K562 (cell line): ENCODE measurements around the gene SLC25A42. TPM values are rescaled to one million over a fixed set of nuclear protein-coding genes. Genes with fewer than 3 reads are reported as not detected.

Experiments used
- ATAC-seq: fragments of 200-7000 bp; cut with Tn5 transposase; 3 replicates; pipeline ENCODE4 v1.9.1; 2020; ENCODE audit warnings: moderate library complexity
- BruUV-seq: library from RNA; stranded (reverse); fragments of 400-500 nt; replicated peaks from 2 replicates; lab custom pipeline; 2021; lab: Mats Ljungman, UMichigan
- CTCF ChIA-PET: fragments of 300-600 bp; formaldehyde crosslinking; extraction: SDS; loops from one replicate; lab custom pipeline; 2021; ENCODE audit warnings: low intra/inter-chr PET ratio; lab: Yijun Ruan, JAX
- POLR2A ChIA-PET: fragments of 300-600, 350-650 bp; sonication (Branson Sonifier 250); formaldehyde crosslinking; extraction: SDS; loops from one replicate; lab custom pipeline; 2021; ENCODE audit warnings: antibody characterized with exemption, inconsistent platforms; lab: Yijun Ruan, JAX
- DNase-seq, 4 experiments: peaks; one replicate each; pipeline versions ENCODE4 v3.0.0 to v3.0.0-alpha.2; 2011 to 2018; ENCODE audit warnings: low spot score in 3 of 4, mixed read lengths in 3 of 4; ENCODE audit errors: extremely low read depth in 1 of 4
- FAIRE-seq: peaks from 2 replicates; lab custom pipeline; 2011; peaks lifted over from hg19 to GRCh38; lab: Jason Lieb, UNC
- H2AFZ ChIP-seq: 2 replicates; pipeline ENCODE4 v1.6.0; 2011; ENCODE audit warnings: low read depth, low read length, control low read depth, inconsistent platforms
- H3K27ac ChIP-seq: fragments of 200-600 bp; 3 replicates; pipeline ENCODE4 v1.8.0; 2011; ENCODE audit warnings: low read depth, mild to moderate bottlenecking, control low read depth, inconsistent platforms, low read length, moderate library complexity, mixed read lengths; ENCODE audit errors: extremely low read depth
- H3K27me3 ChIP-seq, 2 experiments: fragments of 300-600 bp in 1 of 2; 2 replicates in 1 of 2; 3 replicates in 1 of 2; pipeline versions ENCODE4 v1.6.0 to v1.8.0; 2011; ENCODE audit warnings: inconsistent platforms in 2 of 2, low read length in 2 of 2, mild to moderate bottlenecking in 1 of 2, mixed read lengths in 1 of 2, moderate library complexity in 1 of 2; ENCODE audit not compliant: control insufficient read depth in 2 of 2, insufficient read depth in 2 of 2
- H3K36me3 ChIP-seq: fragments of 300-600 bp; 3 replicates; pipeline ENCODE4 v1.8.0; 2011; ENCODE audit warnings: mild to moderate bottlenecking, low read length, inconsistent platforms; ENCODE audit not compliant: control insufficient read depth, insufficient read depth
- H3K4me1 ChIP-seq, 2 experiments: fragments of 200-600 bp in 1 of 2; replicated peaks in 1 of 2; 2 replicates in 1 of 2; 3 replicates in 1 of 2; pipeline versions ENCODE4 v1.5.1 to v1.8.0; 2011; ENCODE audit warnings: inconsistent platforms in 2 of 2, low read length in 2 of 2, mild to moderate bottlenecking in 1 of 2, mixed read lengths in 1 of 2, moderate library complexity in 1 of 2; ENCODE audit not compliant: control insufficient read depth in 2 of 2, insufficient read depth in 2 of 2
- H3K4me2 ChIP-seq: 2 replicates; pipeline ENCODE4 v1.6.1; 2011; ENCODE audit warnings: low read length, control low read depth, inconsistent platforms, mixed read lengths; ENCODE audit not compliant: insufficient read depth
- H3K4me3 ChIP-seq: fragments of 200-600 bp; sonication (generic), shearing (Covaris generic); 2 replicates; pipeline ENCODE4 v1.5.1; 2016; ENCODE audit warnings: control low read depth, inconsistent platforms
- H3K79me2 ChIP-seq: fragments of 200-600 bp; 3 replicates; pipeline ENCODE4 v1.8.0; 2011; ENCODE audit warnings: low read length, inconsistent platforms; ENCODE audit not compliant: control insufficient read depth, insufficient read depth
- H3K9ac ChIP-seq, 2 experiments: 2 replicates each; pipeline versions ENCODE4 v1.6.0 to v1.6.1; 2011; ENCODE audit warnings: low read depth in 2 of 2, low read length in 2 of 2, control low read depth in 1 of 2, inconsistent platforms in 1 of 2, mild to moderate bottlenecking in 1 of 2, mixed read lengths in 1 of 2; ENCODE audit not compliant: insufficient read depth in 1 of 2
- H3K9me1 ChIP-seq: one replicate; pipeline ENCODE4 v1.6.0; 2011; ENCODE audit warnings: inconsistent platforms, mild to moderate bottlenecking, low read length, moderate library complexity; ENCODE audit not compliant: control insufficient read depth, insufficient read depth
- H3K9me3 ChIP-seq: replicated peaks from 2 replicates; pipeline ENCODE4 v1.5.1; 2011; ENCODE audit warnings: low read depth, low read length, inconsistent platforms; ENCODE audit not compliant: control insufficient read depth, insufficient read depth
- H4K20me1 ChIP-seq: replicated peaks from 2 replicates; pipeline ENCODE4 v1.6.1; 2011; ENCODE audit warnings: low read length, inconsistent platforms, mixed read lengths; ENCODE audit not compliant: control insufficient read depth, insufficient read depth
- CCNT2 ChIP-seq: IDR thresholded peaks from 2 replicates; pipeline ENCODE4 v1.6.1; 2011; ENCODE audit warnings: borderline replicate concordance, low read depth, mild to moderate bottlenecking, moderate library complexity, mixed read lengths, low read length; ENCODE audit not compliant: insufficient read length; ENCODE audit errors: extremely low read depth
- RBM25 ChIP-seq: fragments of 200-400 bp; formaldehyde crosslinking; IDR thresholded peaks from 2 replicates; pipeline ENCODE4 v1.6.1; 2018; ENCODE audit warnings: low read length, low read depth, moderate library complexity; ENCODE audit not compliant: severe bottlenecking
- ZNF3 ChIP-seq: fragments of 250-450 bp; sonication (Bioruptor Pico); IDR thresholded peaks from 2 replicates; pipeline ENCODE4 v1.5.0; 2021; ENCODE audit warnings: mild to moderate bottlenecking, moderate library complexity
- WGBS: fragments of 100-300 bp; shearing (Covaris generic); methylation state at CpG from one replicate; pipeline ENCODE4 v1.1.6; 2016; ENCODE audit warnings: low coverage, mixed read lengths; ENCODE audit not compliant: insufficient coverage; ENCODE audit errors: missing lambda C conversion rate; 5-methylcytosine and 5-hydroxymethylcytosine counted together
- in situ Hi-C: fragments of 300-500 bp; cut with MboI; formaldehyde crosslinking; loops from 4 replicates; pipeline ENCODE4 v1.15.0; 2018; ENCODE audit warnings: inconsistent platforms, mixed read lengths
- intact Hi-C: fragments of 100-400 bp; cut with micrococcal nuclease; formaldehyde crosslinking; loops from 2 replicates; pipeline ENCODE4 v1.14.2; 2022
- polyA plus RNA-seq, 8 experiments: library from polyadenylated mRNA; depleted of rRNA in 4 of 8; stranded (reverse) in 5 of 8; unstranded in 3 of 8; fragments of >200 nt; fragmentation: Nextera tagmentation in 2 of 8; fragmentation: Illumina TruSeq in 1 of 8; extraction: Ambion mirVana in 2 of 8; extraction: Trizol in 1 of 8; gene quantifications; 2 replicates each; pipeline versions ENCODE4 v1.2.1 to v1.2.3, GENCODE V29; 2011 to 2014; ENCODE audit warnings: inconsistent platforms in 1 of 8, missing spikeins in 1 of 8
- total RNA-seq, 7 experiments: library from RNA; depleted of rRNA in 6 of 7; stranded (reverse); fragments of >200 nt in 6 of 7; fragmentation: Illumina TruSeq in 2 of 7; extraction: Trizol in 2 of 7; gene quantifications; 2 replicates each; pipeline versions ENCODE4 v1.2.1 to v1.2.3, GENCODE V29; 2011 to 2021; ENCODE audit warnings: low replicate concordance in 1 of 7
- TF ChIP-seq, protein P1 (sequence below): fragments of 450-650 bp; IDR thresholded peaks from 2 replicates; pipeline ENCODE4 v1.6.1; 2016; ENCODE audit warnings: missing biosample characterization, missing genetic modification characterization

Gene SLC25A42
- total and polyA plus RNA-seq, 9 of the 15 experiments (the other 6 are each of a cell fraction or from before 2014, with no cell fraction given), result 0.59 to 32.2 (median 14.1) TPM

DNA sequence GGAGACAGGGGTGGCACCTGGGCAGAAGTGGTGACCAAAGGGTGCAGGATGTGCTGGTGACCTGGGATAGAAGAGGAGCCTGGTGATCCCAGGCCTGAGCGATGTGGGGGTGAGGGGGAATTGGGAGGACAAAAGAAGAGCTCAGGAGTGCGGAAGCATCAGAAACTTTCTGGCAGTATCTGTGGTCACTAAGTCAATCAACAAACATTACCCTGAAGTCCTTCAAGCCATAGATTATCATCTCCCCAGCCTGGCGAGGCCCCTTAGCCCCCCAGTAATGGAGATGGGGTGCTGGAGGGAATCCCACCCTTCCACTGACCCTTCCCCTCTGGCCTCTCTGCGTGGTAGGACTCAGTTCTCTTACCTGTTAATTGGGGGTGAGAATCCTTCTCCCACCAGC is 95.7 kb downstream of the SLC25A42 start:
- Histone ChIP-seq H3K4me3 (no peak overlapping the region), H4K20me1 (no peaks in the 10 kb centered on the region), H3K36me3 (no peaks in the 10 kb centered on the region), H3K4me1 (peaks cover 0 to 5% of the 10 kb centered on the region in 2 experiments; a peak in 1 of 5 replicates), H2AFZ (no peak overlapping the region), H3K4me2 (no peak overlapping the region), H3K79me2 (no peaks in the 10 kb centered on the region), H3K9me3 (no peaks in the 10 kb centered on the region), H3K27ac (no peak overlapping the region), H3K27me3 (no peaks in the 10 kb centered on the region)
- BruUV-seq, result no TSS peak
- FAIRE-seq, result no peak
- 45% methylated on average over 4 of the region's 4 CpGs for WGBS
- CTCF ChIA-PET, result no interaction called here
- no peak for DNase-seq
- POLR2A ChIA-PET, result interaction anchor here (0.6 kb wide), 1 partner anchor 12 kb away, joined by 3 read pairs; no protein-coding TSS in a partner anchor
- in situ Hi-C loops (no loop called here), intact Hi-C loops (no loop called here)
- peak; percentile 49 for TF ChIP-seq RBM25
- TF ChIP-seq ZNF3, result peak; percentile 82
- TF ChIP-seq, protein P1, sequence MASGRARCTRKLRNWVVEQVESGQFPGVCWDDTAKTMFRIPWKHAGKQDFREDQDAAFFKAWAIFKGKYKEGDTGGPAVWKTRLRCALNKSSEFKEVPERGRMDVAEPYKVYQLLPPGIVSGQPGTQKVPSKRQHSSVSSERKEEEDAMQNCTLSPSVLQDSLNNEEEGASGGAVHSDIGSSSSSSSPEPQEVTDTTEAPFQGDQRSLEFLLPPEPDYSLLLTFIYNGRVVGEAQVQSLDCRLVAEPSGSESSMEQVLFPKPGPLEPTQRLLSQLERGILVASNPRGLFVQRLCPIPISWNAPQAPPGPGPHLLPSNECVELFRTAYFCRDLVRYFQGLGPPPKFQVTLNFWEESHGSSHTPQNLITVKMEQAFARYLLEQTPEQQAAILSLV (tag), result no peak
- no peak for TF ChIP-seq CCNT2
- TF ChIP-seq, all 486 proteins: peak for 2
- Histone ChIP-seq H3K9ac (no peak overlapping the region), H3K9me1 (no peaks in the 10 kb centered on the region)
- no peak for ATAC-seq
